Myocyte (in vitro differentiated cells): Measurements from ENCODE around the gene GTPBP2. TPM values are rescaled to one million over a fixed set of nuclear protein-coding genes. Genes with fewer than 3 reads are reported as not detected.

Experiments used
- DNase-seq: peaks from one replicate; pipeline ENCODE4 v3.0.0-alpha.2; 2012; ENCODE audit warnings: low read depth
- total RNA-seq: library from RNA; depleted of rRNA; stranded (reverse); fragments of >200 nt; gene quantifications from 2 replicates; pipeline ENCODE4 v1.2.3, GENCODE V29; 2014

The GTPBP2 gene
- total RNA-seq, 1 donor from 2014 or later, result 35.9 TPM

DNA sequence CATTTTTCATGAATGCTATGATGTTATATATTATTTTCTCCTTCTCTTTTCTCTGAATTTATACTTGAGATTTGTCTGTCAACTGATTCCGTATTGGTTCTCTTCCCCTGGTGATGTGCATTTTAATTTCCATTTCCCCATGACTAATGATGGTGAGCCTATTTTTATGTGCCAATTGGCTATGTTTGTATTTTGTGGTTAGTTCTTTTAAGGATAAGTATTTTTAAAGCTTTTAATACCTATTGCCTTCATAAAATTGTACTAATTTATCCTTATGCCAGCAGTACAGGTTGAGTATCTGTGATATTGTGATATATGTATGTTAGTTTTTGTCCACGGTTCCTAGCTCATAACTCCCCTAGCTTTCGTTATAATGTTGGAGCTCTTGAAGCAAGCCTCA is 50.3 kb downstream of the GTPBP2 start:
- DNase-seq, result peak; percentile 27

DNA sequence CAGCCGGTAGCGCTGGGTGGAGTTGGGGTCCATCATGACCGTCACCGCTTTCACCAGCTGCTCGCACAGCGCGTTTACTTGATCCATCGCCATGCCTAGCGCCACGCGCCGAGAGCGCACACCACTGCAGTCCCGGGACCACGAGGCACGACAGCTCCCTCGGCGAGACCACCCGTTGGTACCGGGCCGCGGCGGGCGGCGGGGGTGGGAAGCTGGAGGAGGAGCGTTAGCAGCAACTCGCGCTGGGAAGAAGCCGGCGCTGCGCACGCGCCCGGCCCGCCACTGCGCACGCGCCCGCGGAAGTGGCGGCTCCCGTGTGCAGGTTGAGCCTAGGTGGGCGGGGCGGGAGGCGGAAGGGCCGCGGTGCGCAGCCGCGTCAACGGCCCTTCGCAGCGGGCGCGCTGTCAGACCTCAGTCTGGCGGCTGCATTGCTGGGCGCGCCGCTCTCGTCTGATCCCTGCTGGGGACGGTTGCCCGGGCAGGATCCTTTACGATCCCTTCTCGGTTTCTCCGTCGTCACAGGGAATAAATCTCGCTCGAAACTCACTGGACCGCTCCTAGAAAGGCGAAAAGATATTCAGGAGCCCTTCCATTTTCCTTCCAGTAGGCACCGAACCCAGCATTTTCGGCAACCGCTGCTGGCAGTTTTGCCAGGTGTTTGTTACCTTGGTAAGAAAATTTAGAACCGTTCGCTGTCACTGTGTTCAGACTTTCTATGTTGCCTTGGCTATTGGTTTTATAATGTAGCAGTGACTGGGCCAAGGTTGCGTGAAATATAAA is 53.1 kb downstream of the GTPBP2 start, which contains the start of the genes POLH and XPO5:
POLH (plus strand) TSS at position 414 of the 780 bp plus-strand sequence. CDS start 6,135 bp downstream, outside the sequence.
XPO5 (minus strand) TSS at position 267 of the 780 bp plus-strand sequence; CDS start at position 93, 174 bp downstream.
- peak; percentile 93 for DNase-seq

DNA sequence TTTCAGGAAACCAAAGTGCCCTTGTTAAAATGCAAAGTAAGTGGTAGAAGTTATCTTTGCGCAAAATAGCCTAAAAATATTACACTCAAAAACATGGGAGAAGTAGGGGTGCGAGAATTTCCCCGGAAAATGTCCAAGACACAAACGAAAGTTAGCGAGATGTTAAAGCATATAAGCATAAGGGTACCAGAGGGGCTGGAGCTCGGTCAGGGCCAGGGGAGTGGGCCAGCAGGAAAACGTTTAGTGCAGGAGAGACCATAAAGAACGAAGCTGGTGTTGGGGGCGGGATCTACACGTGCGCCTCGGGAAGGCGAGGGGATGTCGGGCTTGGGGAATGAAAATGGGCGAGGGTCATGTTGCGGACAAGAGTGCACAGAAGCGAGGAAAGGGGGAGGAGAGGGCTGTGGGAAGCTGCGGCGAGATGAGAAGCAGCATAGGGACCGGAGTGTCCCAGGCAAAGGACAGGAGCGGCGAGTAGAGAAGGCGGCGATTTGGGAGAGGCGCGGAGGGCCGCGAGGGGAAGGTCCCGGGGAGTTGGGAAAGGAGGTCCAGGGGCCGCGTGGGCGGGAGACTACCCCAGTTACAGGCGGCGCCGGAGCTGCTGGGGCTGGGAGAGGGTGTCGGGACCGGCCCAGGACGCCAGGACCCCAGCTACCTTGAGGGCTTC is 53.8 kb downstream of the GTPBP2 start:
- no peak for DNase-seq

DNA sequence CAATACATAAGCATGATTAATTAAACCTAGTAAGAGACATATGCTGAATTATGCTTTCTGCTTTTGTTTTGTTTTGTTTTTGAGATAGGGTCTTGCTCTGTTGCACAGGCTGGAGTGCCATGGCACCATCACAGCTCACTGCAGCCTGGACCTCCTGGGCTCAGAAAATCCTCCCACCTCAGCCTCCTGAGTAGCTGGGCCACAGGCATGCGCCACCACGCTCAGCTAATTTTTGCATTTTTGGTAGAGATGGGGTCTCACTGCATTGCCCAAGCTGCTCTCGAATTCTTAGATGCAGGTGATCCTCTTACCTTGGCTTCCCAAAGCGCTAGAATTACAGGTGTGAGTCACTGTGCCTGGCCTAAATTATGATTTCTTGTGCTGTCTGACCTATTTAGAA is 57.0 kb downstream of the GTPBP2 start:
- DNase-seq, result no peak

DNA sequence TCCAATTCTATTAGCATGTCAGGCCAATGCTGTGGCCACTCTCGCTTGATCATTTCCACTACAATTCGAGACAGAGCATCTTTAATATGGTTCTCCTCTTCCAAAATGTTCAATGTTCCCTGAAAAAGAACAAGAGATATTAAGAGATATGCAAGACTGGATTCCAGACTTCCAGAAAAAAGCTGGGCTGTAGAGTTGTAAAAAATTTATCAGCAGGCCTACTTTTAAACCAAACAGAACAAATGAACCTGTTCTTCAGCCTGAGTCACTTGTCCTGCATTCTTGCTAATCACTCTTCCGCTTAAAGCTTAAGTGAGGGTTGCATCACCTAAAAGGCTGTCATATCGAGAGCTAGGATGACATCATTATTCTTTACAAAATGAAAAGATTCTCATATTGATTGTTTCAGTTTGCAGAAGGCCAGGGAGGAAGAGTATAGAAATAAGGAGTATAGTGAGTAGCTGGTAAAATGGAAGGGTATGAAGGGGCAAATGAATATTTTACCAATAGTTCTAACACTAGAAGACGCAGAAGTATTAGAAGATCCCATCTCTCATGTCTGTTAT is 58.1 kb downstream of the GTPBP2 start:
- DNase-seq, result no peak

Other genes with a start within 250 kb of the GTPBP2 start
- gene ABCC10, start 201.7 kb downstream of the GTPBP2 start, total RNA-seq, result 10.5 and 11.6 TPM in 2 replicates
- 3.3 and 6.2 TPM in 2 replicates for gene DLK2, start 173.7 kb downstream of the GTPBP2 start, total RNA-seq
- 26.7 and 39.6 TPM in 2 replicates for gene TJAP1, start 151.7 kb downstream of the GTPBP2 start, total RNA-seq
- gene LRRC73, start 118.9 kb downstream of the GTPBP2 start, total RNA-seq, result 1.6 and 2.0 TPM in 2 replicates
- gene YIPF3, start 112.3 kb downstream of the GTPBP2 start, total RNA-seq, result 199 and 250 TPM in 2 replicates
- gene POLR1C, start 112.2 kb downstream of the GTPBP2 start, total RNA-seq, result 23.5 and 26.5 TPM in 2 replicates
- 33.4 and 34.1 TPM in 2 replicates for gene XPO5, start 53.2 kb downstream of the GTPBP2 start, total RNA-seq
- gene POLH, start 53.1 kb downstream of the GTPBP2 start, total RNA-seq, result 21.8 and 26.7 TPM in 2 replicates
- gene MAD2L1BP, start 6.6 kb upstream of the GTPBP2 start, total RNA-seq, result 18.1 and 35.3 TPM in 2 replicates
- not detected in 2 replicates for gene RSPH9, start 15.8 kb upstream of the GTPBP2 start, total RNA-seq
- gene MRPS18A, start 58.5 kb upstream of the GTPBP2 start, total RNA-seq, result 33.5 and 38.8 TPM in 2 replicates
- 44.1 and 57.0 TPM in 2 replicates for gene VEGFA, start 140.9 kb upstream of the GTPBP2 start, total RNA-seq